KOPT-K1 (cell line): Measurements from ENCODE around the gene CHST14.

Experiments
- H3K27ac ChIP-seq: fragments of 200-600 bp; sonication (generic); 2 replicates; pipeline ENCODE4 v1.5.1; 2016; ENCODE audit warnings: antibody characterized with exemption, mild to moderate bottlenecking, low read depth, low read length; ENCODE audit not compliant: poor library complexity, severe bottlenecking
- H3K36me3 ChIP-seq: fragments of 200-600 bp; sonication (generic); 2 replicates; pipeline ENCODE4 v1.5.1; 2017; ENCODE audit warnings: antibody characterized with exemption, mild to moderate bottlenecking, low read length, moderate library complexity; ENCODE audit not compliant: insufficient read depth
- H3K9me3 ChIP-seq: fragments of 200-600 bp; sonication (generic); 2 replicates; pipeline ENCODE4 v1.5.1; 2017; ENCODE audit warnings: antibody characterized with exemption, low read length, mild to moderate bottlenecking; ENCODE audit not compliant: insufficient read depth, poor library complexity, severe bottlenecking

CHST14 gene

DNA sequence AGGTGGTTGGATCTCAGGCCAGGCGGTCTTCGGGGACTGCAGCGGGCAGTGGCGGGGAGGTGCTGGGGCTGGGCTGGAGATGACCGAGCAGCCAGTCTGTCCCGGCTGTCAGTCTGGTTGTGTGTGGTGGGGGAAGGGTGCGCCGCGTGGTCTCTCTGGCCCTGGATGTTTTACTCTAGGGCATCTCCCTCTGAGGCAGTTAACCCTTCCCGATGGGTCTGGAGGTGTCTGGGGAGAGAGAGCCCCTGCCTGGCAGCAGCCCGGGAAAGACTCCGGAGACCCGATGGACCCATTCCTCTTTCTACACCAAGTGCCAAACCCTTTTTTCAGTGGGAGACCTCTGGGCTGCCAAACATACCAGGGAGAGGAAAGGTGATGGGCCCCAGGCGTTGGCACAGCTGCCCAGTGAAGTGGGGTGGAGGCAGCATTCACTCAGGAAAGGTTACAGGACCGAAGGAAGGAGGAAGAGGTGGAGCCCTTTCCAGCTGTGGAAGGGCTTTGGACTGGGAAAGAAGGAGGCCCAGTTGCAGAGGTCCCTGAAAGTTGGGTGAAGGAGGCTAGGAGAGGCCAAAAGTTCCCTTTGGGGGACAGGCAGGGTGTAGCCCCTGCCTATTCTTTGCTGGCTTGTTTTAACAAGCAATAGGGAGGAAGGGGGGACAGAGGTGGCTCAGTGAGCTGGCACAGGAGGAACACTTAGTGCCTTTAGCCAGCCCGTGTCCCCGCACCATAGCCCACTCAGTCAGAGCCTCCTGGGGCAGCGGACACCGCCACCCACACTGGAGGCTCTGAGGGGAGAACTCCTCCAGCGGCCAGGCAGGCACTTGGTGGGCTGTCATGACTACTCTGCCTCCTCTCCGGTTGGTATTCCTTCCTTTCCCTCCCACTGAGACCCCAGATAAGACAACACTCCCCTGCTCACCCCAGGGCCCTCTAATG lies 32.8 kb upstream of the CHST14 start:
- Histone ChIP-seq H3K9me3 (no peaks in the 10 kb centered on the region), H3K27ac (no peak overlapping the region), H3K36me3 (no peaks in the 10 kb centered on the region)

DNA sequence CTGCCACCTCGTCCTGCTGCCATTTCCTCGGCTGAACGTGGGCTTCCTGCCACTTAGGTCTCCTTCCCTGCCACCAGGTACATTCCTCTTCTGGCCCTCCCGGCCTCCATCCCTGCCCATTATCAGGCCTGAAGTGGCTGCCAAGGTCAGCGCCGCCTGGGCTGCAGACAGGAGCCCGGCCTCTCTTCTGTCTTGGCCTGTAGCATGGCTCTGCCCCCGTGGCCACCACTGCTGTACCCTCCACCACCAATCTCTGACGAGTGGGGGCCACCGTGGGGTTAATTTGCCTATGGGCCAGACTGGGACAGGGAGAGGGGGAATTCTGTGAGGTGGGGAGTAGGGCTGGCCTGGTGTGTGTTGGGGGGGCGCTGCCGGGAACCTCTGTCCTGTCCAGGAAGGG lies 32.1 kb upstream of the CHST14 start:
- Histone ChIP-seq H3K9me3 (no peaks in the 10 kb centered on the region), H3K36me3 (no peaks in the 10 kb centered on the region), H3K27ac (no peak overlapping the region)

DNA sequence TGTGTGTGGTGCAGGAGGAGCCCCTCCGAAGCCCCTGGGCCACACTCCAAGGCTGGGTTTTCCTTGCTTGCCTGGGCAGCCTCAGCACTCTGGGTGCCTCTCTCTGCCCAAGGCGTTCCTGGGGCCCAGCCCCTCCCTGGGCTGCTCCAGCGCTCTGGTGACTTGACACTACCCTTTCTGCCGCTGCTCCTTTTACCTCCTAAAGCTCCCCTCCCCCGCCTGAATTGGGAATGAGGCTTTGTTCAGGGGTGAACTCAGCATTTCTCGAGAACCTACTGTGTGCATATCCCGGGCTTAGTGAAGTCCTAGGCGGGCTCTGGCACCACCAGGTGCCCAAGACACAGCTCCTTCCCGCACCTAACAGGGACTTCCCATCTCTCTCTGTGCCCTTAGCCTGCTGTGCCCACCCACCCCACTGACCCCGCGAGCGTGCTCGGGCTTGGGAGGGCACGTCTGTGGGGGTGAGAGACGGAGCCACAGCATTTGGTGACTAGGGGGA lies 31.3 kb upstream of the CHST14 start:
- no peaks in the 10 kb centered on the region for H3K9me3 ChIP-seq
- no peaks in the 10 kb centered on the region for H3K36me3 ChIP-seq
- no peak overlapping the region for H3K27ac ChIP-seq

DNA sequence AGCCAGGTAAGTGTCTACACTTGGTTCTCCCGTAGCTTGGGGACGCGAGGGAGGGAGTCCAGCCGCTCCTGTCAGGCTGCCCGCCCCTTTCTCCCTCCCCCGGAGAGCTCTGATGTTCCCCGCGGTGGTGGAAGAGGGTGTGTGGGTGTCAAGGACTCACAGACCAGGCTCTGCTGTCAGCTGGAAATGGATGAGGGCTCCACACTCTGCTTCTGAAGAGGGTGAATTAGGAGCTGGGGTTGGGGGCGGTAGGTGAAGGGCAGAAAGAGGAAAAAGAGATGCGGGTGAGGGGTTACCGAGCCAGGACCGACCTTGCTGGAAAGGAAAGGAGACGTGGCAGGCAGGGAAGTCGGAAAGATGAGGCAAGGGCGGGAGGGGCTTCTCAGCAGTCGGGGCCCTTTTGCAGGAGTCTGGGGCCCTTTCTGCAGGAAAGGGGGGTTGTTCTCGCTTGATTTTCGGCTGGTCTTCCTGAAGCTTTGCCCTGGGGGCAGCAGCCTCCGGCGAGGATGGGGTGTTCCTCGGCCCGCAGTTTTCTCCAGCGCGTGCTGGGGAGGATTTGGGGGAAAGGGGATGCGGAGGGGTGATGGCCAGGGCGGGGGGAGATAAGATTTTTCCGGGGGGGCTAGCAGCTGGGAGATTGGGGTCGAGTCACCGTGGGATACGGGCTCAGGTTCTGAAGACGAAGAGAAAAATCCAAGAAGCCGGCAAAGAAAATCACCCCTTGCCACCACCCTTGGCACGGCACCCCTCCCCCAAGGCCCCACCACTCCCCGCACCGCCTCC lies 30.6 kb upstream of the CHST14 start:
- H3K9me3 ChIP-seq = no peaks in the 10 kb centered on the region
- peak overlapping the region; percentile 42 for H3K27ac ChIP-seq
- H3K36me3 ChIP-seq = no peaks in the 10 kb centered on the region

DNA sequence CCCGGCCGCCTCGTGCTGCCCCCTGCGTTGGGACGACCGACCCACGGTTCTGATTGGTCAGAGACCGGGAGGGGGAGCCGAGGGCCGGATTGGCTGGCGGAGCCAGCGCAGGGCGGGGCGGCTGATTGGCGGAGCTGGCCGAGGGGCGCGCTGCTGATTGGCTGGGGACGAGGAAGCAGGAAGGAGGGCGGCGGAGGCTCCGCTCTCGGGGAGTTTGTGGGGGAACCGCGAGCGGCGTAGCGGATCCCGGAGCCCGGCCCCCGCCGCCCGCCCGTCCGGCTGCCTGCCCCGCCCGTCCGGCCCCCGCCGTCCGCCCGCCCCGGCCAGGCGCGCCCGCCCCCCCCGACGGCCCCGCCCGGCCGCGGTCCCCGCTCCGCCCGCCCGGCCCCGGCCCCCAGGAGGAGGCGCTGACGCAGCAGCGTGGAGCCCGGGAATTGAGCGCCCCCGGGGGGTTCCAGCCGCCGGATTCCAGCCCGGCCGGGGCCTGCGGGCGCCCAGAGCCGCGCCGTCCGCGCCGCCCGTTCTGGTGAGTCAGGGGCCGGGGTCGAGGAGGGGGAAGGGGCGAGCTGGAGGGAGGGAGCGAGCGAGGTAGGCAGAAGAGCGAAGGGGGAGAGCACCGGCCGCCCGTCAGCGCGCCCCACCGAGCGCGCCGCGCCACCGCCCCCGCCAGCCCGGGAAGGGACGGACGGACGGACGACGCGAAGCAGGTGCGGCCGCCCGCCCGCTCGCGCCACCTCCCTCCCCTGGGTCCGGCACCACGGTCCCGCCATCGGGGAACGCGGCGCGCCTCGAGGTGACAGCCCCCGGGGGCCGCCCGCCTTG lies 29.8 kb upstream of the CHST14 start, which contains the start of gene BAHD1:
Gene BAHD1, plus strand, starts transcription at position 211 of the 822 bp plus-strand sequence. CDS start 17,512 bp downstream, outside the sequence.
- H3K36me3 ChIP-seq = no peaks in the 10 kb centered on the region
- peak within 1 kb of the TSS; percentile 54 for H3K27ac ChIP-seq
- H3K9me3 ChIP-seq = no peaks in the 10 kb centered on the region

DNA sequence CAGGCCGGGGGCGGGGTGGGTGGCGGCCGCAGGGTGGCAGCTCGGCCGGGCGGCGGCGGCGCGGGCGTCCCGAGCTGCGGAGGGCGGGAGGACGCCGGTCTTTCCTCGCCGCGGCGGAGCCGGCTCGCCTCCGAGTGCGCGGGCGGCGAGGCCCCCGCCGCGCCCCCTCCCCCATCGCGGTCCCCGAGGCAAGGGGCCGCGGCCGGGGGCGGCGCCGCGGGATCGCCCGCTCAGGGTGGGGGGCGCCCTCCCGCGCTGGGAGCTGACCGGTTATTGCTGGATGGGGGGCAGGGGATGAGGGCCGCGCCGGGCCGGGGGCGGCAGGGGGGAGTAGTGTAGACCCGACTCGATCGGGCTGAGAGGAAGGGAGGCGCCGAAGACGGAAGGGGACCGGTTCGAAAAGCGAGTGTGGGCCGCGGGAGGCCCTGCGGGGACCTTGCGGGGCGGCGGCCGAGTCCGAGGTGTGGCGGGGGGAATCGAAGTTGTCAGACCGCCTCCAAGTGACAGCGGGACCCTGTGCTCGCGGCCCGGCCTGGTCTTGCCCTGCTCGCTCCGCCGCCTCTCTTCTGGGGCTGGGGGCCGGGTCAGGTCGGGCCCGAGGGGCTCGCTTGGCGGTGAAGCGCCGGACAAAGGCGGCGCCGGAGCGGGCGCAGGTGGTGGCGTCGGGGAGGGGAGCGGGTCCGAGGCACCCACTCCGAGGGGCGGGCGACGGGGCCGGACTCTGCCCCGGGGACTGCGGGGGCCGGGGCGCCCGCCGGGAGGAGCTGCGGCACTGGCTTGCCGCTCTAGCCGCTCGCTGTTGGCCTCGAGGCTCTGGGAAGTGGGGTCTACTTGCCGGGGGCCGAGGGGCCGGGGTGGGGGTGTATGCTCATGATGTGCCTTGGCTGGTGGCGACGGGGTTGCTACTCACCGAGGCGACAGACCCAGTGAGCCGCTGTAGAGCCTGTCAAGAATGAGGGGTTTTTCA lies 28.9 kb upstream of the CHST14 start:
- Histone ChIP-seq H3K27ac (peak overlapping the region; percentile 54), H3K36me3 (no peaks in the 10 kb centered on the region), H3K9me3 (no peaks in the 10 kb centered on the region)

DNA sequence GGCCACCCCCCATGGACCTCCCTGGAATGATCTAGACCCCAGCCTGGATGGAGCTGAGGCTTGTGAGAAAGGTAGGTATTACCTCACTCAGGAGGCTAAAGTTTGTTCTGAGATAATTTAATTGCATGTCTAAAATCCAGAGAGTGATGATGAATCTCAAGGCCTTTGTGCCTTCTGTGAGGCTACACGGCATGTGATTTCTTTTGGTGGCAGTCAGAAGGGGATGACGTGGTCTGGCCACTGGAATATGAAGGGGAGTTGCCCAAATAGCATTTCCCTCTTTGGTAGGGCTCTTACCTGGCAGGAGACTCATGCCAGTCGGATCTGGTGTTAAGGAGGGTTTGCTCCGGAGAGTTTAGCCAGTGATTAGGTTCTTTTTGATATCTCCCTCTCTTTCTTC lies 27.5 kb upstream of the CHST14 start:
- Histone ChIP-seq H3K36me3 (no peaks in the 10 kb centered on the region), H3K9me3 (no peaks in the 10 kb centered on the region), H3K27ac (no peak overlapping the region)

DNA sequence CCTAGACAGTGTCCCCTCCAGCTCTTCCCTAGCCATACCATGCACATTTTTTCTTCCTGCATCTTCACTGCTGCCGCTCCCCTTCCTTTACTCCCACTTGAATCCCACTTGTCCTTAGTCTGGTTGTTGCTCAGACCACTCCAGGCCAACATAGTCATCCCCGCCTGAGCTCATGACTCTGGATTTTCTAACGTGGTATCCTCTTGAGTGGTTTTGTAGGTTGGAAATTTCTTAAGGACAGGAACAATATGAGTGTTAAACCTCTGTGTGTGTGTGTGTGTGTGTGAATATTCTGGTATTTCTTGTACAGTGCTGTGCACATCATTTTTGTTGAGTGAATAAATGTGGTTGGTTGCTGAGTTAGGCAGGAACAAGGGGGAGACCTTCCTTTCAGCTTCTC lies 26.9 kb upstream of the CHST14 start:
- Histone ChIP-seq H3K27ac (no peak overlapping the region), H3K9me3 (no peaks in the 10 kb centered on the region), H3K36me3 (no peaks in the 10 kb centered on the region)

DNA sequence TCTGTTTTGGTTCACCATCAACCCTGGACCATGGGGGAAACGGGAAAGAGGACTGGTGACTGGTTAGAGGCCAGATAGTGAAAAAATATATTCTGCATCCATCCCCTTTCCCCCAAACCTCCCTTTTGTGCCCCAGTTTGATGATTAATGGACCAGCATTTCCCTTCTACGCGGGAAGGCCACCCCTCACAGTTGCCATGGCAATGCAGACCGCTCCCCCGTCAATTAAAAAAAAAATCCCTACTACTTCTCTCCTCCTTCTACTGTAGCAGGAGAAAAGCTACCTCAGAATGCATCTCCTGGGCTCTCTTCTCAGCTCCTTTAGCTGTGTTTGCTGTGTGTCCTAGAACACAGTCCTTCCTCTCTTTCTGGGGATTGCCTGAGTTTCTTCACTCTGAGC lies 26.0 kb upstream of the CHST14 start:
- Histone ChIP-seq H3K36me3 (no peaks in the 10 kb centered on the region), H3K9me3 (no peaks in the 10 kb centered on the region), H3K27ac (no peak overlapping the region)

DNA sequence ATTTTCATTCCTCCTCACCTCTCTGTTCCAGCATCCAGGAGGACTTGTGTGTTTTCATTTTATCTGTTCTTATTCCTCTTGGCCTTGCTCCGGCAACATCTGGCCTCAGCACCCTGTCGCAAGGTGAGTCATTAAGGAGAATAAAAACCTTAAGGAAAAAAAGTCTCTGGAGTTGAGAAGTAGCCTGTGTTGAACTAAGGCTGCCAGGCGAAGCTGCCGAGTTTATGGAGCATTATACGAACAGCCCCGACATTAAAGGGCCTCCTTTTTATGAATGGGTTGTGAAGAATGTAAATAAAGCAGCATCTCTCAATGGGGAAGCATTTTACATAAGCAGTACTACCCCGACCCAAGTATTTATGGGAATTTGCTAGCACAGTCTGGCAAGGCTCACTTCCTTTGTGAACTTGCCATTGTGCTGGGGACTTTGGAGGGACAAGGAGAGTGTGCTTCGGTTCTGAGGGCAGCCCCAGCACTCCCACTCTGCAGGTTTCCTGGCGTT lies 25.3 kb upstream of the CHST14 start:
- Histone ChIP-seq H3K27ac (no peak overlapping the region), H3K36me3 (no peaks in the 10 kb centered on the region), H3K9me3 (no peaks in the 10 kb centered on the region)

DNA sequence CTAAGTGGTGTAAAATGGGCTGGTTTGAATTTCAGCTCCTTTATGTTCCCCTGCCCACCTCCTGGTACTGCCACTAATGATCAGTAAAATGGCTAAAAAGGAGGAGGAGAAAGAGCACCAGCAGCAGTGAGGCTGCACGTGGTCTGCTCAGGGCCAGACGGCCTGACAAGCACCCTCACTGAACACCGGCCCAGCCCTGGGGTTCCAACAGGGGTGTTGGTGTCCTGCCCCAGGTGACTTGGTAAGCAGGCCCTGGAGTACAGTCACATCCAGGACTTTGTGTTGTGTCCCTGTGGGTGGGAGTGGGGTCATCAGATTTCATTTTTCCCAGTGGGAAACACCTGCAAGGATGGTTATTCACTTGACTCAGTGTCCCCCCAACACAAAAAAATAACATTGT lies 24.6 kb upstream of the CHST14 start:
- H3K9me3 ChIP-seq = no peaks in the 10 kb centered on the region
- no peaks in the 10 kb centered on the region for H3K36me3 ChIP-seq
- no peak overlapping the region for H3K27ac ChIP-seq

DNA sequence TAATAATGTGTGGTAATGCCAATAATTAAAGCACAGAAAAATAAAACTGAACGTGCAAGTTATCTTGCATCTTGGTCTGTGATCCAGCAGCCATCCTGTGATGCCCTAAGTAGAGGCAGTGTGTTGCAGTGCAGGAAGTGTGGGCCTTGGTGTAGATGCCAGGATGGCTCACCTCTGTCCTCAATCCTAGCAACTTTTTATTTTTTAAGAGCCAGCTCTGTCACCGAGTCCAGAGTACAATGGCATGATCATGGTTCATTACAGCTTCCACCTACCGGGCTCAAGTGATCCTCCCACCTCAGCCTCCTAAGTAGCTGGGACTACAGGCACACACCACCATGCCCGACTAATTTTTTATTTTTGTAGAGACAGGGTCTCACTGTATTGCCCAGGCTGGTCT lies 22.4 kb upstream of the CHST14 start:
- Histone ChIP-seq H3K27ac (no peak overlapping the region), H3K36me3 (no peaks in the 10 kb centered on the region), H3K9me3 (no peaks in the 10 kb centered on the region)

DNA sequence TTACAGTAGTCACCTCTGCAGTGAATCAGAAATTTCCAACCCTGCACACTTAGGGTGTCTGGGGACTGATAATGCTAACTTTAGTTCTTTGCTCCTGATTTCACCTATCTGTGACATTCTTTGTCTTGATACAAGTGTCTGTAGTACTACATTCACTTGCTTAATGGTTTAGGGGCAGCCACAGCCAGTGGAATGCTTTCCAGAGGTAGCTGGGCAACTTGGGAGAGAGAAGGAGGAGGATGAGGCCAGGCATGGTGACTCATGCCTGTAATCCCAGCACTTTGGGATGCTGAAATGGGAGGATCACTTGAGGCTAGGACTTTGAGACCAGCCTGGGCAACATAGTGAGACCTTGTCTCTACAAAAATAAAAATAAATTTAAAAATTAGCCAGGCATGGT lies 21.5 kb upstream of the CHST14 start:
- Histone ChIP-seq H3K9me3 (no peaks in the 10 kb centered on the region), H3K36me3 (no peaks in the 10 kb centered on the region), H3K27ac (no peak overlapping the region)

DNA sequence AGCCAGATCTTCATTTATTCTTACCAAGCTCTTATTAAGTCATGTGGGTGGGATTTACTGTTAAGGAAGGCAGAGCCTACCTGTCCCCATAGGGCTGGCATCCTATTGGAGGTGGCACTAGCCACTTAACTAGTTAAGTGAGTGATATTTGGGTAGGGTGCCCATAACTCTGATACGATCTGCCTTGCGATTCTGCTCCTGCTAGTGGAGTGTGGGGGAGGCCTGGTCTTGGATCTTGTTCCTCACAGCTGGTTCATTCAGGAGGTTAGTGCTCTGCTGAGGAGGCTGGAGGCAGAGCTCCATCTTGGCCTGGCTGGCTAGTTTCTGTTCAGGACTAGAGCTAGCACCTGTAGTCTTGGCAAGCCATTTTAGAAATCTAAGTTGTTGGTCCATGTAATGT lies 20.7 kb upstream of the CHST14 start:
- H3K36me3 ChIP-seq = no peaks in the 10 kb centered on the region
- no peaks in the 10 kb centered on the region for H3K9me3 ChIP-seq
- H3K27ac ChIP-seq = no peak overlapping the region
